PC-9 (cell line): Measurements from ENCODE around the gene NGF.

Experiments
- CTCF ChIP-seq: fragments of 200-600 bp; sonication (generic); conservative IDR thresholded peaks from 2 replicates; pipeline ENCODE4 v1.6.1; 2017; ENCODE audit warnings: mixed run types, antibody characterized with exemption, mild to moderate bottlenecking, moderate library complexity
- EZH2 ChIP-seq: fragments of 200-600 bp; sonication (generic); IDR thresholded peaks from 2 replicates; pipeline ENCODE4 v1.8.0; 2017; ENCODE audit warnings: antibody characterized with exemption, low read depth

GRCh38 chr1:115277276-115277675 is 60.8 kb downstream of the NGF start:
- TF ChIP-seq EZH2: no peak
- TF ChIP-seq CTCF: no peak
